ENCODE data around the gene MEPE.

MEPE gene

GRCh38 chr4:87895964-87896621 is 63.3 kb downstream of the MEPE start:
- no peak overlapping the region for H3K27ac ChIP-seq (ENCODE audit: extremely low read depth, low read depth, low read length)
- no peaks in the 10 kb centered on the region for H3K9me3 ChIP-seq (ENCODE audit: control insufficient read depth, insufficient read depth, low read depth, low read length)
- TF ChIP-seq ZNF155 (tag by site-specific recombination; IDR thresholded peaks at IDR 0.05) (no peak), ZNF16 (tag by site-specific recombination; IDR thresholded peaks at IDR 0.05; ENCODE audit: low read depth) (no peak), ZNF449 (tag by site-specific recombination; IDR thresholded peaks at IDR 0.05) (no peak), ZNF214 (tag by site-specific recombination; IDR thresholded peaks at IDR 0.05; ENCODE audit: borderline replicate concordance) (no peak), ZNF398 (tag by site-specific recombination; IDR thresholded peaks at IDR 0.05) (0 out of 2 replicates have a peak, but pooled peaks have one; percentile 37), ZNF184 (tag by site-specific recombination; IDR thresholded peaks at IDR 0.05) (peak; percentile 61; the same call in 1 of the 2 replicates), TRIM28 (IDR thresholded peaks at IDR 0.05; ENCODE audit: borderline replicate concordance, low read length) (0 out of 2 replicates have a peak, but pooled peaks have one; percentile 15)
- H3K36me3 ChIP-seq (ENCODE audit: control insufficient read depth in 2 of 2, insufficient read depth in 1 of 2, low read length in 2 of 2), result no peaks in the 10 kb centered on the region
- H3K4me1 ChIP-seq (ENCODE audit: control insufficient read depth, insufficient read depth, low read length), result no peaks in the 10 kb centered on the region
- ChIA-PET POLR2A (no interaction called here), CTCF (interaction anchor here (0.8 kb wide), 1 partner anchor 314 kb away, joined by 3 read pairs; no protein-coding TSS in a partner anchor)
- H3K4me3 ChIP-seq (ENCODE audit: low read depth, low read length), result no peak overlapping the region

Data from HEK293 (cell line).